Naive B cell (primary cell): ENCODE data around the gene AMPD3. TPM values are rescaled to one million over a fixed set of nuclear protein-coding genes. Genes with fewer than 3 reads are reported as not detected.

Experiments used
- ATAC-seq, 2 donors: fragments of 150-1000 bp; cut with Tn5 transposase; 2 replicates each; pipeline ENCODE4 v1.10.0; 2021; ENCODE audit warnings: low read depth in 2 of 2, mild to moderate bottlenecking in 2 of 2, moderate library complexity in 2 of 2
- DNase-seq: peaks from one replicate; pipeline ENCODE4 v3.0.0; 2022
- H3K27ac Mint-ChIP-seq, 6 donors: one replicate each; pipeline ENCODE4 v1.8.0; 2020 to 2022; ENCODE audit warnings: mild to moderate bottlenecking in 6 of 6, mixed read lengths in 6 of 6, moderate library complexity in 5 of 6, inconsistent platforms in 2 of 6
- H3K27me3 Mint-ChIP-seq, 3 donors: one replicate each; pipeline ENCODE4 v1.8.0; 2021 to 2022; ENCODE audit warnings: mixed read lengths in 3 of 3, mild to moderate bottlenecking in 1 of 3
- H3K36me3 Mint-ChIP-seq, 2 donors: one replicate each; pipeline ENCODE4 v1.8.0; 2020 to 2022; ENCODE audit warnings: mixed read lengths in 2 of 2, inconsistent platforms in 1 of 2, mild to moderate bottlenecking in 1 of 2
- H3K4me1 Mint-ChIP-seq, 3 donors: one replicate each; pipeline ENCODE4 v1.8.0; 2020 to 2022; ENCODE audit warnings: mixed read lengths in 3 of 3, inconsistent platforms in 1 of 3, mild to moderate bottlenecking in 1 of 3, moderate library complexity in 1 of 3
- H3K4me3 Mint-ChIP-seq, 8 donors: one replicate each; pipeline ENCODE4 v1.8.0; 2020 to 2022; ENCODE audit warnings: mild to moderate bottlenecking in 8 of 8, mixed read lengths in 8 of 8, moderate library complexity in 8 of 8, inconsistent platforms in 2 of 8
- H3K9me3 Mint-ChIP-seq, 7 donors: one replicate each; pipeline ENCODE4 v1.8.0; 2020 to 2022; ENCODE audit warnings: mixed read lengths in 7 of 7, mild to moderate bottlenecking in 5 of 7, inconsistent platforms in 2 of 7, moderate library complexity in 1 of 7
- polyA plus RNA-seq, 6 donors: library from polyadenylated mRNA; unstranded; fragments of 300-500 nt; fragmentation: Illumina TruSeq; gene quantifications; one replicate each; pipeline ENCODE4 v1.2.3, GENCODE V29; 2021; ENCODE audit warnings: low read depth in 6 of 6

AMPD3 gene
- polyA plus RNA-seq, 6 donors from 2014 or later: 20.2 to 35.5 (median 27.3) TPM

DNA sequence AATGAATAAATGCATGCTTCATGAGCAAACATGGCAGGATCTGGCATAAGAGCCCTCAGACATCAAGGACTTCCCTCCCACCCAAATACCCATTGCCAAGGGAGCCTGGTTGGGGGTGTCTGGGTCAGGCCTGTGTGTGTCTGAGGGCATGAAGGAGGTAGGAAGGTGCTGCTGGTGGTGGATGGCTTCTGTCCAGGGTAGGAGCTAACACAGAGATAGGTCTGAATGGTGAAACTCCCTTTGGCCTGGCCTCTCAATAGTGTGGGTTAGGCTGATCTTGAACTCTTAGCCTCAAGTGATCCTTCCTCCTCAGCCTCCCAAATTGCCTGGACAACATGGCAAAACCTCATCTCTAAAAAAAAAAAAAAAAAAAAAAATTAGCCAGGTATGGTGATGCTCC is 2.8 kb downstream of the AMPD3 start:
- H3K9me3 Mint-ChIP-seq: no peaks in the 10 kb centered on the region

DNA sequence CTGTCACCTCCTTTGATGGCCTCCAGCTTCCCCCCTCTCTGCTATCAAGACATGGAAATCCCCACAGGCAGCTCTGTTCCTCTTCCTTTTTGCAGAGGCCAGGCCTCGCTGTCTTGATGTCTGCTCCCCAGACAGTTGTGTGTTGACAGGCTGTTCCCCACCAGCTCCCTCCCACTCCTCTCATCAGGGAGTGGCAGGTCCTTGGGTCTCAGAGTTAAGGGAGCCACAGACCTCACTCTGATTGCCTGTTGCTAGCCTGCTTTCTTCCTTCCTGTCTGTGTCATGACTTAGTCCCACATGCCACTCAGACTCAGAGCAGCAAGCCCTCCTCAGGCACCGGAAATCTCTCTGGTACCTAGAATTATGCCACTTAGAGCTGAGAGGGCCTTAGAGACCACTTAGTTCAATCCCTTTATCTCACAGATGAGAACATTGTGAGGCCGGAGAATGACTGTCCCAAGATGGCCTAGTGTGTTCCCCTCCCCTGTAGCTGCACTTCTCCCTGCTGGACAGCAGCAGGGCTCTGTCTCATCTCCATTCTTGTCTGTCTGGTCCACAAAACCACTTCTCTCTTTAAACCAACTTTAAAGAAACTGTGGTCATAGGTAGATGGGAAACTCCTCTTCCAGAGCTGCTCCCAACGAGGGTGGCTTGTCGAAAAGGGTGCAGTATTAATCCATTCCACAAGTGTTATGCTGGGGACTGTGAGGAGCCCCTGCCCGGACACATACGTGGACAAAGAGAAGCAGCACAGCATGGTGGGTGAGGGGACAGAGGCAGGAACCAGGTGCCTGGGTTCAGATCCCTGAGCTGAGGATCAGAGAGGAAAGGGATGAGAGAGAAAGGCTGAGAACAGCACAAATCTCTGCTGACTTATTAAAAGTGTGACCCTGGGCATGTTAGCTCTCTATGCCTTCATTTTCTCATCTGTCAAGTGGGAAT is 4.2 kb downstream of the AMPD3 start:
- Mint-ChIP-seq H3K9me3 (no peaks in the 10 kb centered on the region), H3K4me1 (peaks cover 64 to 90% (median 69%) of the 10 kb centered on the region in 3 donors), H3K36me3 (peaks cover 18 to 25% of the 10 kb centered on the region in 2 donors), H3K4me3 (peak overlapping the region; percentile 66 to 91 (median 86)), H3K27me3 (no peaks in the 10 kb centered on the region), H3K27ac (peak overlapping the region; percentile 96 to 99 (median 98))
- DNase-seq (peak; percentile 81), ATAC-seq (peak; percentile 74)

More for the DNA sequence above, 2.8 kb downstream of the AMPD3 start:
- peak overlapping the region in 5 of 6 donors; percentile 74 to 99 (median 98) for H3K27ac Mint-ChIP-seq
- H3K4me1 Mint-ChIP-seq: peaks cover 68 to 91% (median 79%) of the 10 kb centered on the region in 3 donors
- H3K4me3 Mint-ChIP-seq: peak overlapping the region; percentile 88 to 97 (median 94)
- H3K36me3 Mint-ChIP-seq: peaks cover 12 to 14% of the 10 kb centered on the region in 2 donors
- DNase-seq (no peak), ATAC-seq (no peak)
- no peaks in the 10 kb centered on the region for H3K27me3 Mint-ChIP-seq

DNA sequence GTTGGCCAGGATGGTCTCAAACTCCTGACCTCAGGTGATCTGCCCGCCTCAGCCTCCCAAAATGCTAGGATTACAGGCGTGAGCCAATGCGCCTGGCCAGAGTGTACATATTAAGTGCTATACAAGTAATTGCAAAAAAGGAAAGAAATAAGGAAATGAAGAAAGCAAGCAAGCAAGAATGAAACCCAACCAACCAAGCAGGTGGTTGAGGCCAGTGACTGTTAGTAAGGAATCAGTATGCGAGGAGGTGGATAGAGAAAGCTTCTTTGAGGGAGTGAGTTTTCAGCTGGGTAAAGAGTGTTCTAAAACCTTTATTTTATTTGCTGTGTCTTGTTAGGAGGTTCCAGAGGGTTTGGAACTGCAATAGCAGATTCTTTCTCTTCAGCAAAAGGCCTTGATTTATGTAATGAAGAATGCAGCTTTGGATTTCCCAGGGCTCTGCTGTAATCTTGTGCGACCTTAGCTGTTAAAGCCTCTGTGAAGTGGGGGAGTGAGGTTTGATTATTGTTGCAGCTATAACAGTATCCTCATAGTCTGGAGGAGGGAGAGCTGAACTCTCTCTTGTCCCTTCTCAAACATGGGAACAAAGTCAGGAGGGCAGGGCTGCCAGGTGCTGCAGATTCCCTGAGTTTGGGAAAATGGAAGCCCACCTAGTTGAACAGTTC is 5.7 kb downstream of the AMPD3 start:
- peak overlapping the region; percentile 26 to 99 (median 81) for H3K27ac Mint-ChIP-seq
- ATAC-seq (peak in 1 of 2 donors; percentile 8), DNase-seq (peak; percentile 47)
- H3K27me3 Mint-ChIP-seq: no peaks in the 10 kb centered on the region
- H3K9me3 Mint-ChIP-seq: no peaks in the 10 kb centered on the region
- H3K36me3 Mint-ChIP-seq: peaks cover 28 to 29% of the 10 kb centered on the region in 2 donors
- H3K4me1 Mint-ChIP-seq: peaks cover 58 to 79% (median 65%) of the 10 kb centered on the region in 3 donors
- peak overlapping the region; percentile 39 to 88 (median 66) for H3K4me3 Mint-ChIP-seq

DNA sequence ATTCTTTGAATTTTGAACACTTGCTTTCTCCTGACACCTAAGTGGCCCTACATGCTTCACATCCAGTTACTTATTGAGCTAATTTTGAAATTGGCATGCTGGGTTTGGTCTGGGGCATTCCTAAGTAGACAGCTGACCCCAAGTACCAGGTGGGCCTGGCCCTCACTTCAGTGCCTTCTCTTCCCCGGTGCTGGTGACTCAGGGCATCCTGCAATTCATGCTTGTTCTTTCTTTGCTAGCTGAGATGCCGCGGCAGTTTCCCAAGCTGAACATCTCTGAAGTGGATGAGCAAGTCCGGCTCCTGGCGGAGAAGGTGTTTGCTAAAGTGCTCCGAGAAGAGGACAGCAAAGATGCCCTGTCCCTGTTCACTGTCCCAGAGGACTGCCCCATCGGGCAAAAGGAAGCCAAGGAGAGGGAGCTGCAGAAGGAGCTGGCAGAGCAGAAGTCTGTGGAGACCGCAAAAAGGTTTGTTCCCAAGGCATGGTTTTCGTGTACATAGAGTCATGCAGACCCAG is 6.3 kb downstream of the AMPD3 start:
- peaks cover 54 to 73% (median 59%) of the 10 kb centered on the region in 3 donors for H3K4me1 Mint-ChIP-seq
- no peak for ATAC-seq
- peak overlapping the region in 5 of 6 donors; percentile 26 to 99 (median 82) for H3K27ac Mint-ChIP-seq
- H3K36me3 Mint-ChIP-seq: peaks cover 28 to 29% of the 10 kb centered on the region in 2 donors
- H3K9me3 Mint-ChIP-seq: no peaks in the 10 kb centered on the region
- no peak for DNase-seq
- no peaks in the 10 kb centered on the region for H3K27me3 Mint-ChIP-seq
- peak overlapping the region in 1 of 8 donors; percentile 79 for H3K4me3 Mint-ChIP-seq

DNA sequence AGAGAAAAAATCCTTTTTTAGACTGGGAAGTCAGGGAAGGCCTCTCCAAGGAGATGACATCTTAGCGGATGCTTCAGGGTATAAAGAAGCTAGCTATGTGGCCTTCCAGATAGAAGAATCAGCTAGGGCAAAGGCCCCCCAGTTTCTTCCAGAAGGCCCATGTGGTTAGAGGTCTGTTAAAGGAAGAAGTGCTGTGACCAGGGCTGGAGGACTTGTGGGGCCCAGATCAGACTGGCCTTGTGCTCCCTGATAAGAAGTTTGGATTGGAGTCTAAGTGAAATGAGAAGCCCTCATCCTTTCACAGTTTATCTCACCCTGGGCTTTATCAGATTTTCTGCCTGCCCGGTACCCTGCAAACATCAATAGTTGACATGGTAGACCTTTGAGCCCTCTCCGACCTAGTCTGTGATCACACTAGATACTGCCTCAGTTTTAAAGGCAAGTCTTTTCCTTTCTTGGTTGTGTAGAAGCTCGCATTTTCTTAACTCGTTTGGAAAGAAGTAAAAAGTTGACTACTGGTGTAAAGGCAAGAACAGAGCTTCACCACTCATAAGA is 7.8 kb downstream of the AMPD3 start:
- Mint-ChIP-seq H3K36me3 (peaks cover 36 to 38% of the 10 kb centered on the region in 2 donors), H3K27ac (peak overlapping the region in 4 of 6 donors; percentile 5 to 58 (median 38)), H3K27me3 (no peaks in the 10 kb centered on the region), H3K4me1 (peaks cover 49 to 66% (median 57%) of the 10 kb centered on the region in 3 donors), H3K9me3 (no peaks in the 10 kb centered on the region), H3K4me3 (no peak overlapping the region)
- no peak for ATAC-seq
- no peak for DNase-seq

DNA sequence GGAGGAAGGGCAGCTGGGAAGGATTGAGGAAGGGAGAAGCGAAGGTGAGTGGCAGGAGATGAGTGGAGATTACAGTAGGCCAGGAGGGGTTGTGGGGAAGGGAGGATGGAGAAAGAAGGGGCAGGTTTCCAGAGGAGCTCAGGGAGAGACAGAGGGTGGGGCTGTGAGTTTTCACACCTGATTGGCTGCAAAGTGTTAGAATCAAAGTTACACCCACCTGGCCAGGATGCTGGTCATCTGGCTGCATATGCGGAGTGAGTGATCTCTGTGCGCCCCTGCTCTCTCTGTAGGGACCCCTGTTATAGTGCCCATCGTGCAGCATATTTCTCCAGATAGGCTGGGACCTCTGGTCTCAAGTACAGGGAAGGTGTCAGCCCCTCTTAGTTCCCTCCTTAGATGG is 18.3 kb downstream of the AMPD3 start:
- peak overlapping the region in 1 of 8 donors; percentile 20 for H3K4me3 Mint-ChIP-seq
- ATAC-seq: no peak

DNA sequence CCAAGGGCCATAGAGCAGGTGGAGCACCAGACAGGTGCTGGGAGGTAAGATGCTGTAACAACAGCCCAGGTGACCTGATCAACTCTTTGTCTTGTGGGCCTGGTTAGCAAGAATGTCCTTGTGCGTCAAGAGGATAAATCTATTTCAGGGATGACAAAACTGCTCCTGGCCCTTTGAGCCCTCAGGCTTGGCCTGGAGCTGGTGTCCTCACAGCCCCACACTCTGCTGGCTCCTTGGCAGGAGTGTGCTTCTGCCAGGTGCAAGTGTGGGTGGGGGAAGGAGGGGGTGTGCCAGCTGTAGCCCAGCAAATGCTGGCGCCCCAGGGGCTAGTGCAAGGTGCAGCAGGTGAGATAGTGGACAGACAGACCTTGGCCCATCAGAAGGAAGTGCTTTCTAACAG is 19.5 kb downstream of the AMPD3 start:
- Mint-ChIP-seq H3K4me3 (peak overlapping the region in 1 of 8 donors; percentile 9), H3K36me3 (peaks cover 8 to 22% of the 10 kb centered on the region in 2 donors), H3K9me3 (peaks cover 0 to 1% (median 0%) of the 10 kb centered on the region in 7 donors), H3K27ac (peak overlapping the region in 5 of 6 donors; percentile 39 to 91 (median 61)), H3K4me1 (peaks cover 47 to 71% (median 70%) of the 10 kb centered on the region in 3 donors), H3K27me3 (no peaks in the 10 kb centered on the region)
- DNase-seq (no peak), ATAC-seq (no peak)

More for the DNA sequence above, 18.3 kb downstream of the AMPD3 start:
- no peak for DNase-seq
- H3K27me3 Mint-ChIP-seq: no peaks in the 10 kb centered on the region
- peaks cover 5 to 22% of the 10 kb centered on the region in 2 donors for H3K36me3 Mint-ChIP-seq
- H3K4me1 Mint-ChIP-seq: peaks cover 53 to 81% (median 77%) of the 10 kb centered on the region in 3 donors
- H3K9me3 Mint-ChIP-seq: peaks cover 0 to 1% (median 0%) of the 10 kb centered on the region in 7 donors
- H3K27ac Mint-ChIP-seq: peak overlapping the region in 5 of 6 donors; percentile 56 to 93 (median 87)

DNA sequence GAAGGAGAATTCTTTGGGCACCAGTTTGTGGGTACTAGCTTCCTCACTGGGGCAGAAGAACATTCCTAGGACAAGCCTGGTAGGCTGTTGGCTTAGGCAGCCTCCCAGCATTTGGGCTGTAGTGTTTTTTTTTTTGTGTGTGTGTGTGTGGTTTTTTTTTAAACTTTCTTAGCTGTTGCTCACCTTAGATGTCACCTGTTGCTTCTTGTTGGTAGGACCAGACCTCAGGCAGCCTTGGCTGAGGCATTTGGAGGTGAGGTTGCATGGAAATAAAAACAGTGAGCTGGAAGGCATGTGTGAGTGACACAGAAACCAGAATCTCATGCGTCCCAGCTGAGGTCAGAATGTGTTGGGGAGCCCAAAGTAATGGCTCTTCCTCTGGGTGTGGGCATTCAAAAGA is 21.3 kb downstream of the AMPD3 start:
- H3K4me3 Mint-ChIP-seq: no peak overlapping the region
- H3K36me3 Mint-ChIP-seq: peaks cover 7 to 27% of the 10 kb centered on the region in 2 donors
- ATAC-seq (no peak), DNase-seq (no peak)
- H3K27me3 Mint-ChIP-seq: no peaks in the 10 kb centered on the region
- no peaks in the 10 kb centered on the region for H3K9me3 Mint-ChIP-seq
- peak overlapping the region; percentile 44 to 92 (median 78) for H3K27ac Mint-ChIP-seq
- H3K4me1 Mint-ChIP-seq: peaks cover 44 to 68% (median 60%) of the 10 kb centered on the region in 3 donors

DNA sequence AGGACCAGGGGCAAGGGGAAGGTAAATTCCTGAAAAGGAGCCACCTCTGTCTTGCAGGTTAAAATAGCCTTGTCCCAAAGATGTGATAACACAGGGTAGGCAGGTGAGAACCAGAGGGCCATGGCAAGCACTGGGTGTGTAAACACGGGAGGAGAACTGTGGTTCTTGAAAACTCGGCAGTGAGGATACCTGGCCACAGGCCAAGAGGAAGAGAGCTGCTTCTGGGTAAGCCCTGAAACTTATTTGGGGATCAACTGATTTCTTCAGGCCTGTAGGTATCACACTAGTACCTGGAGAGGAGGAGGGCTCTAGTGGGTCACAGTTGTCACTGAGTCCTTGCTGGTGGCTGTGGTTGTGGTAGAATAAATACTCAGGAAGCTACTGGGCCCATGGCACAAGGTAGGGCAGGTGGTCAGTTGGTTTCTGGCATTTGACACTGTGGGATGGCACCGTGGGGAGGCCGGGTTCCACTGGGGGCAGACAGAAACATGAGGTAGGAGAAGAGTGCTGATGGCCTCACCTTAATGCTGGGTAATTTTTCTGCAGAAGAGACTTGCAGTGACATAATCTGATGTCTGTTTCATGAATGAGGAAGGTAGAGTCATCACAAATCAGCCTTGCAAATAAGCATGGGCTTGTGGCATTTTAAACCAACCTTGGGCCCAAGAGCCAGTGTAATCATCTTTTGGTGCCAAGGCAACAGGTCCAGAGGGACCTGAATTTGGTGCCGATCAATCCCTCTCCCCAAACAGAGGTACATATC is 22.0 kb downstream of the AMPD3 start:
- Mint-ChIP-seq H3K4me1 (peaks cover 46 to 64% (median 58%) of the 10 kb centered on the region in 3 donors), H3K27ac (peak overlapping the region; percentile 56 to 92 (median 81)), H3K4me3 (no peak overlapping the region), H3K36me3 (peaks cover 11 to 30% of the 10 kb centered on the region in 2 donors), H3K9me3 (no peaks in the 10 kb centered on the region), H3K27me3 (no peaks in the 10 kb centered on the region)
- DNase-seq: no peak
- peak in 1 of 2 donors; percentile 8 for ATAC-seq

DNA sequence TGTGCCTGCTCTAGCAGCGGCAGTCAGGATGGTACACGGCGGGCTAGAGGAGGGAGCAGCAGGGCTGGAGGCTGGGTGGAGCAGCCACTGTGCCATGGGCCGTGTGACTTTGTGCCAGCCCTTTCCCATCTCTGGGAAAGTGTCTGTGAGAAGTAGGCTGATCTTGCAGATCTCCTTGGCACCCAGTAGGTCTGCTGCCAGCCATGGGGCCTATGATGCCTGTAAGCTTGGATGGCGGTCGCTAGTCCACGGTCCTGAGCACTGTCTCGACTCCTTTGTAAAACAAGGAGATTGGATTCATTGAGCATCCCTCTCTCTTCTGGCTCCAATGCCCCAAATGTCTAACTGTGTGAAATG is 22.6 kb downstream of the AMPD3 start:
- Mint-ChIP-seq H3K9me3 (no peaks in the 10 kb centered on the region), H3K4me1 (peaks cover 46 to 62% (median 54%) of the 10 kb centered on the region in 3 donors), H3K36me3 (peaks cover 11 to 30% of the 10 kb centered on the region in 2 donors), H3K27me3 (no peaks in the 10 kb centered on the region), H3K27ac (peak overlapping the region in 4 of 6 donors; percentile 56 to 97 (median 87)), H3K4me3 (no peak overlapping the region)
- ATAC-seq (no peak), DNase-seq (no peak)

DNA sequence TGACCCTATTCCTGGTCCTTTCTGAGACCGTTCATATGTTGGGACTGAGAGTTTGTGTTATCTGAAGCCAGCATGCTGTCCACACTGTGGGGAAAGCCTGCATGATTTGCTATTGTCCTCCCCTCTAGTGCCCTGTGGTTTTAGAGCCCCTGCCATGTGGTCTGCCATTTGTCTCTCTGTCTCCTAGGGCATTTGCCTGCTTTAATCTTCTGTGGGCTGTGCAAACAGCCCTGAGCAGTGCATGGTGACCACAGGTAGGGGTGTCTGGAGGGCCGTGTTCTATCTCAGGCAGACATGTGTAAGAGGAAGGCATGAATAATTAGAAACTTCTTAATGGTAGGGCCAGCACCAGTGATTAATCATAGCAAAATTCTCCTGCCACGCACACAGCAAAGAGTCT is 23.0 kb downstream of the AMPD3 start:
- DNase-seq (no peak), ATAC-seq (no peak)
- Mint-ChIP-seq H3K36me3 (peaks cover 15 to 30% of the 10 kb centered on the region in 2 donors), H3K27me3 (no peaks in the 10 kb centered on the region), H3K4me1 (peaks cover 45 to 58% (median 50%) of the 10 kb centered on the region in 3 donors), H3K4me3 (no peak overlapping the region), H3K27ac (peak overlapping the region; percentile 56 to 97 (median 84)), H3K9me3 (no peaks in the 10 kb centered on the region)
